GM19395 (cell line): Measurements from ENCODE around the gene C5orf15.
"Not testable (repeated sequence)": the region's sequence is repeated elsewhere in the genome, so short reads cannot be mapped to it uniquely, and the experiment has no call there.

ENCODE experiments used
- ATAC-seq: cut with Tn5 transposase; IDR thresholded peaks from one replicate; pipeline ENCODE4 v1.9.1; 2021; ENCODE audit warnings: mild to moderate bottlenecking, moderate library complexity; ENCODE audit not compliant: unreplicated experiment

Gene C5orf15

DNA sequence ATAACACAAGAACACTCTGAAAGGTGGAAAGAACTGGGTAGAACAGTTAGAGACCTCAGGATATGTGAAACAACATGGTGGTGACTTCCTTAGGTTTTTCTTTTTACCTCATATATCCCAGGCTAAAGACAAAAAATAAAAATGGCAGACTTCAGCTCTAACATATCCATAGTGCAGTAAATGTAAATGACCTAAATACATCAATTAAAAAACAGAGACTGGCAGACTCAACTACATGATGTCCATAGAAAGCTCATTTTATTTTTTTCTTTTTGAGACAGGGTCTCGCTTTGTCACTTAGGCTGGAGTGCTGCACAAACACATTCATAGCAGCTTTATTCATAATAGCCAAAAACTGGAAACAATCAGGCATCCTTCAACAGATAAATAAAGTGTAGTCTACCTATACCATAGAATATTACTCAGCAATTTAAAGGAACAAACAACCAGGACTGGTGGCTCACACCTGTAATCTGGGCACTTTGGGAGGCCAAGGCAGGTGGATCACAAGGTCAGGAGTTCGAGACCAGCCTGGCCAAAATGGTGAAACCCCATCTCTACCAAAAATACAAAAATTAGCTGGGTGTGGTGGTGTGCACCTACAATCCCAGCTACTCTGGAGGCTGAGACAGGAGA is 4.8 kb downstream of the C5orf15 start:
- no peak for ATAC-seq

DNA sequence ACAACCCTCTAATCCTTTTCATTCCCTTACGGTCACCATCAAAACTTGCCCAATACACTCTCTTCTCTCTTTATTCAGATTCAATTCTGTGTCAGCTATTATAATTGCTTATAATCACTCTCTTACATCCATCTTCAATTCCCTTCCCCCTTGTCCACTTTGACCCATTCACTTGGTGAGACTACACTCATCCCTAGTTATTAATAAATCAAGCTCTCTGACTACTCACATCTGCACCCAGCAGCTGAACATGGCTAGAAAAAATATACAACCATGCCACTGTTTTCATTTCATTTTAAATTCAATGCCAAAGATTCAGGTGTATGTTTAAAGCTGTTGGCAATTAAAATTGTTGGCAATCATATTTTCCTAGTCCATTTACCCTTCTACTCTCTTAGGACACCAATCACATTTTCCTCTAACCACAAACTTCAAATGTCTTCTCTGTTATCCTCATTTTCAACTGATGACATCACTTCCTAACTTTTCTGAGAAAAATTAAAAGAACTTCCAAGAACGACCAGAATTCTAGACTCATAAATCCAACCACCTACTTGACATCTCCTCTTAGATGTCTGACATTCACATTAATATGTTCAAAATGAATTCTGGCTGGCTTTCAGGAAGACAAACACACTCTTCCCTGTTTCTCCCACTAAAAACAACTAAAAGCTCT is 5.5 kb downstream of the C5orf15 start:
- ATAC-seq, result no peak

DNA sequence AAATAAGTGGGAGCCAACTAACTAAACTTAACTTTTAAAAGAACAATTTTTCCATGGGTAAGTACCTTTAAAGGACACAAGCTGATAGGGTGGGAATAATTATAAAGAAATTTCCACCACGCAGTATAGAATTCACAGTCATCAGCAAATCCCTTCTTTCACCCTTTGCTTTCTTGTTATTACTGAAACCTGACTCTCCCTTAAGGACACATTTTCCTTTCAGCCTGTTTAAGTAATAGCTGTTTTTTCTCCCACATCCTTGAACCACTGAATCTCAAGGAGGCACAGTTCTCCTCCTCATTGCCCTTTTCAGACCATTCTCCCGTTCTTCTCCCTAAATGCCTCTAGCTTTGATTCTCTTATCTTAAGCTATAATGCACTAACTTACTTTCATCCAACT is 6.3 kb downstream of the C5orf15 start:
- no peak for ATAC-seq

DNA sequence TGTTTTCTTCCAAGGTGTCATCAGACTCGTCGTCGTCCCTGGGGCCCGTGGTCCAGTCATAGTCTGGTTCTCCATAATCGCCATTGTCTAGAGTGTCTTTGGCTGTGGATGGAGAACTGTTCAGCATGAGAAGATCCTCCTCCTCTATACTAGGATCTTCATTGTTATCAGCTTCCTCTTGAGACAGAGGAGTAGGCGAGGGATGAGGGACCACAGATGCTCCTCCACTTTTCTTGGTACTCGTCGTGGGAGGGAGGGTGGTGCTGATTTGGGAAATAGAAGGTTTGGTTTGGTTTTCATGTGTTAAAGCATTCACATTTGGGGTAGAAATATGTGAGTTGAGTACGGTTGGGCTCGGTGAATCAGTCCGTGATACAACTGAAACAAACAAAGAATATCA is 8.8 kb downstream of the C5orf15 start:
- no peak for ATAC-seq

DNA sequence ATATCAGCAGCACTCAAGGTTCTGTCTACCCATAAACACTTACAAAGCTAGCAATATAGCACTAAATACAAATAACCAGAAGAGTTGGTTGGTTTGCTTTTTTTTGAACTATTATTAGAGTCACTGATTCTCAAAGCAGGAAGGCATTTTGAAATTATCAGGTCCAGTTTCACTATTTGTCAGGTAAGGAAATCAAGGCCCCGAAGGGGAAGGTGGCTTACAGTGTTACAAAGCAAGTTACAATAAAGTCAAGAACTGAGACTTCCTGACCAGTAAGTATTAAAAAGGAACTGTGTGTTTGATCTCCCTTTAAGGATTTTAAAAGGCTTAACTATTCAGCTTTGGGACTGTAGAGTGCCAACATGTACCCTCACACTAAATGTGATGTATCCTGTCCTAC is 10.8 kb downstream of the C5orf15 start:
- ATAC-seq, result peak; percentile 86

DNA sequence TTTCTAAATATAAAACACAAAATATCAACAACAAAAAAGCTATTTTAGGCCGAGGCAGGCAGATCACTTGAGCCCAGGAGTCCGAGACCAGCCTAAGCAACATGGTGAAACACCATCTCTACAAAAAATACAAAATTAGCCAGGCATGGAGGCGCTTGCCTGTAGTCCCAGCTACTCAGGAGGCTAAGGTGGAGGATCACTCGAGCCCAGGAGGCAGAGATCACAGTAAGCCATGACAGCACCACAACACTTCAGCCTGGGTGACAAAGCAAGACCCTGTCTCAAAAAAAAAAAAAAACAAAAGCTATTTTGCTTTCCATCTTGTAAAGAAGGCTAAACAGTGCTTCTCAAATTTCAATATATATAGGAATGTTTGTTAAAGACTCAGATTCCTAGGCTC is 11.3 kb downstream of the C5orf15 start:
- peak; percentile 27 for ATAC-seq

DNA sequence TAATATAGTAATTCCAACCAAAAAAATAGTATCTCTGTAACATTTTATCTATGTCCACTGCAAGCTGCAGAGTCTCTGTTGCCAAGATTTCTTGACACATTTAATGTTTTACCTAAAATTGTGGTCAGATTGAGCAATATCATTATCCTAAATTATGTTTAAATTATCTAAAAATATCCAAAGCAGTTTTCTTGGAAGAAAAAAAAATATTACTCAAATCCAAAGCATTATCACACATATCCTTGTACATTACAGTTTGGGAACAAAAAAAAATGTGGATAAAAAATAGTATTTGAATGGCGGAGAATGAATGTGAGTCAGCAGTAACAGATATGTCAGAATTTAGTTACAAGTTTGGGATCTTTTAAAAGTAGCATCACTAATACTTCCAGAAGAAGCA is 12.2 kb downstream of the C5orf15 start:
- not testable (repeated sequence) for ATAC-seq

DNA sequence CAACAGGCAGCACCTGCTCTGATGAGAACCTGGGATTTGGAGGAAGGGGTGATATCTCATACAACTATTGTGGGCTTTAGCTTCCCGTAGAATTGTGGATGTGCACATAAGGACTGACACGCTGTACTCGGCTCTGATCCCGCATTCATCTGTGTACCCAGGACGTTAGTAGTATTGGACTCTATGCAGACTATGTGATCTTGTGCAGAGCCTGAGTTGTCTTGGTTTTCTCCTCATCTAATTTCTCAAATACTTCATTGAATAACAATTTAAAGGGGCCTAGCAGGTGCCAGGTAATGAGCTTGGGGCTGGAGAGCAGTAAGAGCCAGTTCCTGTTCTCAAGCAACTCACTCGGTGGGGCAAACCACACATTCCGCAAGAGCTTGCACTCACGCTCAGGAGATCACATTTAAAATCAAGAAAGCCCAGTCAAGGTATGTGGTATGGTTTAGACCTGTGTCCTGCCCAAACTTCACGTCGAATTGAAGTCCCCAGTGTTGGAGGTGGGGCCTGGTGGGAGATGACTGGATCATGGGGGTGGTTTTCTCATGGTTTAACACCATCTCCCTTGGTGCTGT is 14.8 kb downstream of the C5orf15 start:
- no peak for ATAC-seq

DNA sequence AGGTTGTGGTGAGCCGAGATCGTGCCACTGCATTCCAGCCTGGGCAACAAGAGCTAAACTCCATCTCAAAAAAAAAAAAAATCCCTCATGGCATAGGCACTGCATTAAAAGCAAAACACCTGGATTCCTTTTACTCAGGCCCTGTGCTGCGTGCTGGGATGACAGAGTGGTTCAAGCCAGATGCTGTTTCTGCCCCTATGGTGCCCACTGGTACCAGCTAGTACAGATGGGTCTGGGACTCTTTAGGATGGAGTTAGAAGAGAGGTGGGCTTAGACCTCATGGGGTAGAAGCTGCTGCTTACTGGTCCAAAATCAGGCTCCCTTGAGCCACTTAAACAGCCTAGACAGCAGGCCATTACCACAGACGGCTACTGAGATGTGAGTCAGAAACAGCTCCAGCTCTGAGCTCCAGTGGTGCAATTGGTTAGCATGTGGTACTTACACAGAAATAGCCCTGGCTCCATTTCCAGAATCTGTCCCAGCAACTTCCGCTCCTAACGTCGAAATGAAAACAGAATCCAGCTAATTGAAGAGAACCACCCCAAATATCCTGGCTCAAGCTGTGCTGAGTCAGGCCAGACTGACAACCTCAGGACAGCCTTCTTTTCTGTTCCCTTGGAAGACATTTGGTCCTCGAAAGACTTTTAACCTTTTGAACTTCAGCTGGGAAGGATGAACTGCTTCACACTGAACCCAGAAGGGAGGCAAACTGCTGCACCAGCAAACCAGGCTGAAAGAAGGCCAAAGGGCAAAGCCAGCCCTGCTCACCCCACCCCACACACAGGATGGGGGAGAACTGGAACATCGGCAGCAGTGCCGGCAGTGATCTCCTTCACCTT is 15.5 kb downstream of the C5orf15 start:
- ATAC-seq, result no peak

DNA sequence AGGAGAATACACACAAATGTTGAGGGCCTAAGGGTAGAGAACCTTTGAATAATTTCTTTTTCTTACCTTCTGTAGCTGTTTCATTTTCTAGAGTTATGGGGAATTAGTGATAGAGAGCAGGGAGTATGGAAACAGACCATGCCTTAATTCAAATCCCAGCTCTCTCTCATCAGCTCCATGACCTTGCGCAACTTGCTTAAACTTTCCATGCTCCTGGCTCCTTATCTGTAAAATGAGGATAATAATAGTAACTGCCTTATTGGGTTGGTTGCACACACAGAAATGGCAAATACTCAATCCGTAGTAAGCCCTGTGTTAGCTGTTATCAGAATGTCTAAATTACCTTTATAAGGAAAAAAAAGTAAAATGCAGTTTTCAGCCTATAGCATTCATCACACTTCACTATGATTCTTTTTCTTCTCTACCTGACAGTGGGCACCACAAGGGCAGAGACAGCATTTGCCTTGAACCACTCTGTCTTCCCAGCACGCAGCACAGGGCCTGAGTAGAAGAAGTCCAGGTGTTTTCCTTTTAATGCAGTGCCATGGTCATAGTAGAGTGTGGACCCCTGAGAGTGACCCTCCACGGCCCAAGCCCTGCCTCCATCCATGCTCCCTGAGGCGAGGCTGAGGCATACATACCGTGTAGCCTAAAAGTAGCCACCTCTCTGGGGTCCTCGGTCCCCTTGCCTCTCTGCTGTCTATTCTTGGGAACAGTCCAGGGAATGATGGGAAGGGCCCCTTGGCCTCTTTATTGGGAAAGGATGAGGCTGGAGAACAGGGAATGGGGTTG is 17.4 kb downstream of the C5orf15 start:
- ATAC-seq, result no peak

DNA sequence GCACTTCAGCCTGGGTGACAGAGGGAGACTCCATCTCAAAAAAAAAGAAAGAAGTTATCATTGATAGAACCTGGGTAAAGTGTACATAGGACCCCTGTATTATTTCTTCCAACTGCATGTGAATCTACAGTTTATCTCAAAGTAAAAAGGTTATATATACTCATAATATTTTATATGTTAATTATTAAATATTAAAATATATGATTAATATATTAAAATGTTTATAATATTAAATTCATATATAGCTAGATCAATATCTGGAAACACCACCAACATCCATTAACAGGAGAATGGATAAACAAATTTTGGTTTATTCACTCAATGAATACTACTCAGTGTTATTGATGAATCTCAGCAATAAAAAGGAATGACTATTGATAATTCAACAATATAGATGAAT is 19.7 kb downstream of the C5orf15 start:
- no peak for ATAC-seq

DNA sequence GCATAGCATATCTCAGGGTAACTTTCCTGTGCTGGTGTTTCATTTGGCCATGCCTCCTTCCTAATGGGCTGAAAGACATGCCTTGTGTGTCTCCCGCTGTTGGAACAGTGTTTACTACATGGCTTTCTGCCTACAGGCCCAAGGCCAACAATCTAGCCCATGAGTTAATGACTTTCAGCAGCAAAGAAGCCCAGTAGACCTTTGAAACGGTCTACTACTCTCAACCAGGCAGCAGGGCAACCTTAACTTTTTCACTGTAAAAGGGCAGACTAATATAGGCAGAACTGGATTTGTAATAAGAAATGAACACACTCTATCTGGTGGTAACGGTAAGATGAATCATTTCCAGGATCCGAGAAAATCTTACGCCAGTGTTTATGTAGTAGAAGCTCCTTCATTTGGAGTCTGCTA is 21.0 kb downstream of the C5orf15 start:
- ATAC-seq, result no peak

DNA sequence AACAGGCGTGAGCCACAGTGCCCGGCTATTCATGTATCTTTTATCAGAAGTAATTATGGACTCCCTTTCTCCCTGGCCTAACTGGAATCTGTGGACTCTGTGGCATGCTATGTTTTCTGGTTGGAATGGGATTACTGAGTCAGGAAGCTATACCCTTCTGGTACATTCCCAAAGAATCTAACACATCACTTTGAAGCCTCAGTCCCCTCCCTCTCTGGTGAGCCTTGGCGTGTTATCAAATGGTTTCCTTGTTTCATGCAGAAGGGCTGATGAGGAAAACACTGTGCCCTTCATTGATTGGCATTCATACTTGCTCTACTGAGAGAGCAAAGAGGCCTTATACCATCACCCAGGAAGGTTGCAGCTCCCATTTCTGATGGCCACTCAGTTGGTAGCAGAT is 22.9 kb downstream of the C5orf15 start:
- ATAC-seq, result no peak

DNA sequence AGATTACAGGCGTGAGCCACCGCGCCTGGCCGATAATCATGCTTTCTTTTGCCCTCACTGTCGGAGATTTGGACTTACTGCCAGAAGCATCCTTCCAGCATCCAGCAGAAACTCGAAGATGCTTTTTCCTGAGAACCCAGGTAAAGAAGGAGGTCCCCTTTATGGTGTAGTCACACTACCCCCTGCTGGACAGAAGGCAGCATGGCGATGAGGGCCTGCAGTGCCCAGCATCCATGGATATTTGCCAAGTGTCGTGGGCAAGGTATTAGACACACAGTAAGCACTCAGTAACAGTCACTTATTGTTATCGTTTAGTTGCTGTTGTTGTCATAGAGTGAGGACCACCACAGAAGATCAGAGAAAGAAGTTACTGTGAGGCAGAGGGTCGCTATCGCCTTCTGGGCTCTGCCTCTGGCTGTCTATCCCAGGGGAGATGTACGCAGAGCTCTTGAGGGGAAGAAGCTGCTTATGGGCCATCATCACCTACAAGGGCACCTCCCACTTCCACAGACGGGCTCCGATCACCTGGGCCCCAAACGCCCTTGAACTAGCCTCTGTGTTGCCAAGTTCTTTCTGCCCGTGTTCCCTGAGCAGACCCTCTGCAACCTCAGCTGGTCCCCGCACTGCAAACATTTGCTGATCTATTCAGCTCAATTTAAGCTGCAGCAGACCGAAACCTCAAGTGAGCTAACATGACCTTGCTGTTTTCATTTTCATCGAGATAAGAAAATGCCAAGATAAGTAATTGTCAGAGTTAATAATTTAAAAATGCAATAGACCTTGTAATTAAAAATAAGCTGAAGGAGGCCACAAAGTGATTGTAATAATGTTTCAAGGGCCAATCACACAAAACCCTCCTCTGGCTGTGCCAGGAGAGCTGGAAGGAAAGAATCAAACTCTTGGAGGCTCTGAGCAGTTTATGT is 23.9 kb downstream of the C5orf15 start:
- peak; percentile 62 for ATAC-seq

DNA sequence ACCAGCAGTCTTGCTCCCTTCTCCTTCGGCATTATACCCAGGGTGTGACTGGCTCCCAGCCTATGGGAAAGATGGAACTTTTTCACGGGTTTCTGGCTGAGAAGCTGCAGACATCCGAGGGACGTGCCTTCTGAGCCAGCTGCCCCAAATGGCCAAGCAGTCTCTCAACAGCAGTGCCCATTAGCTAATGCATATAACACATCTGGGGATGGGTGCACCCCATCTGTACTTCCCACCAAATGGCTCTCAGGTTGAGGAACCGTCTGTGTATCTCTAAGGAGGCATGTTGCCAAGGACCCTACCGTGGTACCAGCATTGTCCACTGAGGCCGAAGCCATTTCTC is 25.0 kb downstream of the C5orf15 start:
- no peak for ATAC-seq

DNA sequence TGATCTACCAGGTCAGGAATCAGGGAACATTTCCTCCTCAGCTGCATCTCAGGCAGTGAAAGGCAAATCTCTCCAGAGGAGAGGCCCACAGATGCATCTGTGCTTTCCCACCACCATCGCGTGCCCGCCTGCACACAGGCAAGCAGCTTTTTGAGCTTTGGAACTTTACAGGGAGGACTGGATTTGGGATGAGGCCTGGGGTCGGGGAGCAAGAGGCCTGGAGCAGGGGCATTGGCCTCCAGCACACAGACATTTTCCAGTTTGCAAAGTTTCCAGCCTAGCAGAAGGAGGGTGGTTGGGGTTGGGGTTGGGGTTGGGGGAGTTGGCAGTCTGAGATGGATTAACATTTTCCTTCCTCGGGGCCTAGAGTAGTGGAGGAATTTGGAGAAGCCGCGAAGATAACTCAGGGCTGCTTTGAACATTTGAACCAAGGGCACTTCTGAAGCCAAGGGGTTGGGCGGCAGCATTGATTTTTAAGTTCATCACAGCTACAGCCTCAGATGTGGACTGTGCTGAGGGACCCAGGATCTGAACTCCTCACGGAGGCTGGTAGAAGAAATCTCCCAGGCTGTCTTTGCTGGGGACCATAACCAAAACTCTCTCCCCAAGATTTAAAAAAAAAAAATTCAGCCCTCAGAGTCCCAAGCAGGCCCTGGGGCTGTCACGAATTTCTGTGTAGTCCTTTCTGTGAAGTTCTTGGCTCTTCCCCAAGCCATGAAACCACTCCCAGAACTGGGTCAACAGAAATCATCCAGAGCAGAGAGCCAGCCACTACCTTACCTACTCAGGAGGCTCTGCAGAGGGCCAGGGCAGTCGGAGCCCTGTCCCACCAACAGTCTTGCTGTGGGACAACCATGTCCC is 25.6 kb downstream of the C5orf15 start:
- ATAC-seq, result no peak

DNA sequence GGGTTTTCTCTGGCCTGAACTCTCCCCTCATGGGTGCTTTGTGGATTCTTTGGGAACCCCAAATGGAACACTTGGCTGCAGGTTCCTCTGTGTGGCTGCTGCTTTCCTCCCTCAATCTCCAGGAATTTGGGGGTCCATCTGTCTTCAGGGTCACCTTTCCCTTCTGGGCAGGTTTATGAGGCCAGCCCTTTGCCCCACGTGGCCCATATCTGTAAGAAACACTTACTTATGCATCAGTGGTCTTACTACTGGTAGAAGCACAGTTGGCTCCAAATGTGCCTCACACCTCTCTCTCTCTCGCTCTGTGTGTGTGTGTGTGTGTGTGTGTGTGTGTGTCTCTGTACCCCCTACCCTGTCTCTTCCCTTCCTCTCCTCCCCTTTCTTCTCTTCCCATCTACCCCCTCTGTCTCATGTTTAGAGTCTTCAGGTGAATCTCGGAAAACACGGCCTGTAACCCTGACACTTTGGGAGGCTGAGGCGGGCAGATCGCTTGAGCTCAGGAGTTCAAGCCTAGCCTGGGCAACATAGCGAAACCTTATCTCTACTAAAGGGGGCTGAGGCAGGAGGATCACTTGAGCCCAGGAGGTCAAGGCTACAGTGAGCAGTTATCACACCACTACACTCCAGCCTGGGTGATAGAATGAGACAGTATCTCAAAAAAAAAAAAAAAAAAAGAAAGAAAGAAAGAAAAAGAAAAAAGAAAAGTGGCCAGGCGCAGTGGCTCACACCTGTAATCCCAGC is 26.8 kb downstream of the C5orf15 start:
- ATAC-seq, result no peak

DNA sequence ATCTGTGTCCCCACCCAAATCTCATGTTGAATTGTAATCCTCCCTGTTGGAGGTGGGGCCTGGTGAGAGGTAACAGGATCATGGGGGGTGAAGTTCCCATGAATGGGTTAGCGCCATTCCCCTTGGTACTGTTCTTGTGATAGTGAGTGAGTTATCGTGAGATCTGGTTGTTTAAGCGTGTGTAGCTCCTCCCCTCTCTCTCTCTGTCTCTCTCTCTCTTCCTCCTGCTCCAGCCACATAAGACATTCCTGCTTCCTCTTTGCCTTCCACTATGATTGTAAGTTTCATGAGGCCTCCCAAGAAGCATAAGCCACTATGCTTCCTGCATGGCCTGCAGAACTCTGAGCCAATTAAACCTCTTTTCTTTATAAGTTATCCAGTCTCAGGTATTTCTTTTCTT is 28.8 kb downstream of the C5orf15 start:
- no peak for ATAC-seq
